ENCODE measurements around the gene SLC35E4.

DNA sequence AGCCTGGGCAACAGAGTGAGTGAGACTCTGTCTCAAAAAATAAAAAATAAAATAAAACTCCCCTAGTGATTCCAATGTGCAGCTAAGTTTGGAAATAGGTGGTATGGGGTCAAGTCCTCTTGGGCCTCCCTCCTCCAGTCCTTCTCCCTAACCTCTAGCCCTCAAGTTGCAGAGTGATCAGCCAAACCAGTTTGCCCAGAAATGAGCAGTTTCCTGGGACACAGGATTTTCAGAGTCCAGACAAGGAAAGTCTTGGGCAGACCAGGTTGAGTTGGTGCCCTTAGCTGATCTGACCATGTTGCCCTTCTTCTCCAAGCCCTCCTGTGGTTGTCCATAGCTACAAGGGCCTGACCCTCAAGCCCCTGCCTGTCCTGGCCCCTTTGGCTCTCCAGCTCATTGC lies 20.7 kb upstream of the SLC35E4 start:
- TF ChIP-seq, protein P1, sequence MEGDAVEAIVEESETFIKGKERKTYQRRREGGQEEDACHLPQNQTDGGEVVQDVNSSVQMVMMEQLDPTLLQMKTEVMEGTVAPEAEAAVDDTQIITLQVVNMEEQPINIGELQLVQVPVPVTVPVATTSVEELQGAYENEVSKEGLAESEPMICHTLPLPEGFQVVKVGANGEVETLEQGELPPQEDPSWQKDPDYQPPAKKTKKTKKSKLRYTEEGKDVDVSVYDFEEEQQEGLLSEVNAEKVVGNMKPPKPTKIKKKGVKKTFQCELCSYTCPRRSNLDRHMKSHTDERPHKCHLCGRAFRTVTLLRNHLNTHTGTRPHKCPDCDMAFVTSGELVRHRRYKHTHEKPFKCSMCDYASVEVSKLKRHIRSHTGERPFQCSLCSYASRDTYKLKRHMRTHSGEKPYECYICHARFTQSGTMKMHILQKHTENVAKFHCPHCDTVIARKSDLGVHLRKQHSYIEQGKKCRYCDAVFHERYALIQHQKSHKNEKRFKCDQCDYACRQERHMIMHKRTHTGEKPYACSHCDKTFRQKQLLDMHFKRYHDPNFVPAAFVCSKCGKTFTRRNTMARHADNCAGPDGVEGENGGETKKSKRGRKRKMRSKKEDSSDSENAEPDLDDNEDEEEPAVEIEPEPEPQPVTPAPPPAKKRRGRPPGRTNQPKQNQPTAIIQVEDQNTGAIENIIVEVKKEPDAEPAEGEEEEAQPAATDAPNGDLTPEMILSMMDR (IDR thresholded peaks at IDR 0.05): no peak
- TF ChIP-seq POLR2A (IDR thresholded peaks at IDR 0.05): no peak

Measured in uterus (tissue), 2 donors.